CD4-positive, alpha-beta T cell treated with Interleukin-17A for 4 hours (primary cell): ENCODE data around the gene NKX6-1.

Experiments used
- DNase-seq: peaks from one replicate; pipeline ENCODE4 v3.0.0-alpha.2; 2020; ENCODE audit warnings: mixed read lengths

The NKX6-1 gene

GRCh38 chr4:84472154-84472553, 26.9 kb downstream of the NKX6-1 start:
- DNase-seq, result no peak

GRCh38 chr4:84470204-84470785, 28.8 kb downstream of the NKX6-1 start:
- no peak for DNase-seq

- DNase-seq, result no peak
These were observed 31.5 kb downstream of the NKX6-1 start for GRCh38 chr4:84467601-84468000.

GRCh38 chr4:84459783-84460182, 39.3 kb downstream of the NKX6-1 start:
- DNase-seq, result no peak

GRCh38 chr4:84456157-84456556, 42.9 kb downstream of the NKX6-1 start:
- DNase-seq, result no peak

GRCh38 chr4:84455697-84456096, 43.4 kb downstream of the NKX6-1 start:
- no peak for DNase-seq

- no peak for DNase-seq
These were observed 47.5 kb downstream of the NKX6-1 start for GRCh38 chr4:84451546-84451945.

GRCh38 chr4:84443523-84443922, 55.6 kb downstream of the NKX6-1 start:
- no peak for DNase-seq

- no peak for DNase-seq
These were observed 56.3 kb downstream of the NKX6-1 start for GRCh38 chr4:84442778-84443177.
